DLD1 (cell line): ENCODE results near the gene WDR33.

Source experiments
- in situ Hi-C: cut with HindIII; loops from 2 replicates; pipeline ENCODE4 v1.10.0; 2017; ENCODE audit warnings: low sequenced_read_pairs

Gene WDR33

DNA sequence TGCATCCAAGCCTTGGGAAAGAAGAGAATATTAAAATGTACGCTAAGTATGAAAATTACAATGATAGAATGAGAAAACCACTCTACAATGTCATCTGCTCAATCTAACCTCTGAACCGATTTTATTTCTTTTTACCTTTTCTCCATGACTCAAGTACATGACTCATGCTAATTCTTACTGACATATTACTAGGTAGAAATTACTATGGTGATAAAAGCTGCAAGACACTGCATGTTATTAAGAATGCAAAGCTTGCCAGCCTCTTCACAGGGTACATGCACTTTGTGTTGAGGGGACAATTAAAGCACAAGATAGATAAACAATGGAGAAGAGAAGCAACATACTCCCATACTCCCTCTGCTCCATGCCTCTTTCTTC lies 89.0 kb downstream of the WDR33 start:
- in situ Hi-C loops = no loop called here

DNA sequence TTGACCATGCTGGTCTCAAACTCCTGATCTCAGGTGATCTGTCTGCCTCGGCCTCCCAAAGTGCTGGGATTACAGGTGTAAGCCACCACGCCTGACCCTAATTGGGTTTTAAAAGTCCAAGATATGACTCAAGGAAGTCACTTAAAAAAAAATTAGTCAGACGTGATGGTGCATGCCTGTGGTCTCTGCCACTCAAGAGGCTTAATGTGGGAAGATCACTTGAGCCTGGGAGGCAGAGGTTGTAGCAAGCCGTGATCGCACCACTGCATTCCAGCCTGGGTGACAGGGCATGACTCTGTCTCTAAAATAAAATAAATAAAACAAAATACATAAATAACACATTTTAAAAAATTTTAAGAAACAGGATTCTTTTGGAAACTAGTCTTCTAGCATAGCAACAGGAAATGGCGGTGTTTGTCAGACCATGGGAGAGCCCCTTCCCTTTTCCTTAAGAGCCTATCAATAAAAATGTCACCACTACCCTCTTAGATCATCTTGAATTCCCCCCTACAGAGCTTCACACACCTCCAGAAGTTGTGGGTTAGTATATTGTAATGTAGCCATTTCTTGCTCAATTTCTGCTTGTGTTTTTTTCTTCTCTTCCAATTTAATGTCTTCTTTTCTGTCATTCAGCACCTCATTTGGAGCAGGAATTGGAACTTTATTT lies 89.5 kb downstream of the WDR33 start:
- in situ Hi-C loops = no loop called here

DNA sequence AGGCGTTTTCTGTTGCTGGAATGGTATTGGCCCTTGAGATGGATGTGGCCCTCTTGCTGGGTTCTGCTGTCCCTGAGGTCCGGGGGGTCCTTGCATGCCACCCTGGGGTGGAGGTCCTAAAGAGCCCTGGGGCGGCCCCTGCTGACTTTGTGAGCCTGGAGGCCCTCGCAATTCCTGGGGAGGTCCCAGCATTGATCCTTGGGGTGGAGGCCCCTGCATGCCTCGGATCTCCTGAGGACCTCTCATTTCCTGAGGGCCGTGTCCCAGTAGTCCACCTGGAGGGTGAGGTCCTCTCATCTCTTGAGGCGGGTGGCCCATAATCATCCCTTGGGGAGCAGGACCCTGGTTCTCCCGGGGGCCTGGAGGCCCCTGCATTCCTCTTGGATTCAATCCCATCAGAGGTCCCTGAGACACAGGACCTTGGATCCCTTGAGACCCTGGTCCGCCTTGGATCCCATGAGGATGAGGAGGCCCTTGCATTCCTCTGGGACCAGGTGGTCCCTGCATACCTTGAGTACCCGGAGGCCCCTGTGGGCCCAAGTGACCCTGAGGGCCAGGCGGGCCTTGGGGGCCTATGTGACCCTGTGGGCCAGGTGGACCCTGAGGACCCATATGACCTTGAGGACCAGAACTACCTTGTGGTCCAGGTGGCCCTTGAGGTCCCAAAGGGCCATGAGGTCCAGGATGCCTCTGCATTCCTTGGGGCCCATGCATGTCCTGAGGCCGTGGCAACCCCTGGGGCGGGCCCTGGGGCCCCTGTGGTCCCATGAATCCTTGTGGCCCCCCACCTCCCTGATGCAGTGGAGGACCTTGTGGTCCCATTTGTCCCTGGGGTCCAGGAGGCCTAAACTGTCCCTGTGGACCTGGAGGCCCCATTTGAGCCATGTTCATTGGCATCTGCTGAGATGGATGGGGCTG lies 91.4 kb downstream of the WDR33 start:
- in situ Hi-C loops = no loop called here

DNA sequence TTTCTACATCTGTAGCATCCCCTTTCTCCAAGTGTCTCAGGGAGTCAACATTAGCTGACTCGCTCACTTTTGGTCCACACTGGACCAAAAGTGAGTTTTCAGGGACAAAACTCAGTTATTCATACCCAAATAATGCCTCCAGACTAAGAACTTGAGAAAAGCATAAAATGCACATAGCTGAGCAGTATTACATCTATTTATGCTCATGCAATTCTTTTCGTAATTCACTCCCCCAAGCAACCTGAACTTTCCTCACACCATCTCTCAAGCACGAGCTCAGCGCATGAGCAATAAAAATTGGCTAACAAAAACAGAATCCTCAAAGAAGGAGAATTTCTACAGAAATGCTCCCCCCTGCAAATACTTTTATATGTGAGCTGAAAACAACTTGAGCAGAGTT lies 92.7 kb downstream of the WDR33 start:
- in situ Hi-C loops = no loop called here

DNA sequence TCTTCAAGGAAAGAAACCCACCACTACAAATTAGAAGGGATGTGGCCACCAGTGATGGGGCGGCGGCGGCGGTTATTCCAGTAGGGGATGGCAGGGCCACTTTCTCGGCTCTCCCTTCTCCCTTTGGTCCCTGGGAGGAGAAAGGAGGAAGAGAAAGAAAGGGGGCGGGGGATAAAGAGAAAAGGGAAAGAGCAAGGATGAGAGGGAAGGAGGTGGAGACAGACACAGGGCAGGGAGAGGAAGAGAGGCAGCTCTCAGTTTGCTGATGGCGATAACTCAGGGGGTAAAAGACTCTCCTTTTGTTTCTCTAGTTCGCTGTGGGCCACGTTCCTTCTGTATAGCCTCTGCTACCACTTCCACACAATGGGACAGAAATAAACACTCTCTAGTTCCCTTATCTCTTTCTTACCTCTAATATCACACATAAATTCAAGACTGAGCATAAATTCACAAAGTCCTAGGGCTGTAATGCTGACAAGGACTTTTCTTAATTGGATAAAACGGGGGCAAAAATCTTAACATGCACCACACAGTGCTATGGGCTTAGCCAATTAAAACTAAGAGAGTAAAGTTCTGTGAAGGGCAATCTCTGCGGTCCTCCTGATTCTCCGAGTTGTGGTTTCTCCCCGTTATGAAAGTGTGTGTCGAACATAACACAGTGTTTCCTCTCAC lies 95.1 kb downstream of the WDR33 start:
- in situ Hi-C loops = no loop called here

DNA sequence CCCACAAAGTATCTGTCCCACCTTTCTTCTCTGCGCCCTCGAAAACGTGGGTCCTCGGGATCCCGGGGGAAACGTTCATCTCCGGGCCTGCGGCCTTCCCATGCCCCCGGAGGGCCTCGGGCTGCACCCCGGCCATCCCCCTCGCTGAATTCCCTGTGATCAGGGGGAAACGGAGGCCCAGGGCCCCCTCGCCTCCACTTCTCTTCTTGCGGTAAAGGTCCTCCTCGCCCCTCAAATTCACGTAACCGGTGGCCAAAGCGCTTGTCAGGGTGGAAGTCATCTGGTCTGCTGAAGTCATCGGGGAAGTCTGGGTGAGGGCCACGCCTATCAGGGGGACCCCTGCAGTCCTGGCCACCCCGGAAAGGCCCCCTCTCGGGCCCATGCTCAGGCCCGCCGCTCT lies 97.4 kb downstream of the WDR33 start:
- in situ Hi-C loops = no loop called here

DNA sequence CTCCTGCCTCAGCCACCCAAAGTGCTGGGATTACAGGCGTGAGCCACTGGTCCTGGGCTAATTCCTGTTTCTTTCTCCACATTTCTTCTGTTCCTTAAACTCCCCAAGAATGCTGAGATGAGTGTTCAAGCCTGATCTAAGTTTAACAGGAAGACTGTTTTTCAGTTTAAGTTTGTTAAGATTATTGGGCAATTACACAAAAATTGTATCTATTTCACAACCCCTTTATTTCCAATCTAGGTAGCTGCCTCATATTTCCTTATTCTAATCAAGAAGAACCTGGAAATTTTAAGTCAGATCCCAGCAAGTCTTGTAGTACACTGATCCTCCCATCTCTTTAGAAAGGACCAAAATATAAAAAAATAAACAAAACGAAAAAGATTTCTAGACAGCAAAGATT lies 98.0 kb downstream of the WDR33 start:
- in situ Hi-C loops = no loop called here

DNA sequence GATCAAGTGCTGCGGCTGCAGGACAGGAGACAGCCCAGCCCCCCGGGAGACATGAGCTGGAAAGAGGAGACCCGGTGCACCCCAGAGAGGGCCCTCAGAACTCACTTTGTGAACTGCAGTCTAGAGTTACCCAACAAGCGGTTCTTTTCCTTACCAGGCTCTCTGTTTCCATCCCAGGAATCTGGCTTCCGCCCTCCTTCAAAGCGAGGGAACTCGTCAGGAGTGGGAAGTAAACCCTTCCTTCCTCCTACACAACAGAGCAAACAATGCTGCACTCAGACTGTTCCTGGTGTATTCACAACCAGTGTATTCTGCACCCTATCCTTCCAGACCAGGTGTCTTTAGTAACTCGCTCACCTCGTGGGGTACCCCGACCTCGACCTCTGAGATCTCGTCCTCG lies 101.6 kb downstream of the WDR33 start:
- in situ Hi-C loops = loop anchor here (5.0 kb wide), 1 partner anchor 68 kb away; no protein-coding TSS in a partner anchor

DNA sequence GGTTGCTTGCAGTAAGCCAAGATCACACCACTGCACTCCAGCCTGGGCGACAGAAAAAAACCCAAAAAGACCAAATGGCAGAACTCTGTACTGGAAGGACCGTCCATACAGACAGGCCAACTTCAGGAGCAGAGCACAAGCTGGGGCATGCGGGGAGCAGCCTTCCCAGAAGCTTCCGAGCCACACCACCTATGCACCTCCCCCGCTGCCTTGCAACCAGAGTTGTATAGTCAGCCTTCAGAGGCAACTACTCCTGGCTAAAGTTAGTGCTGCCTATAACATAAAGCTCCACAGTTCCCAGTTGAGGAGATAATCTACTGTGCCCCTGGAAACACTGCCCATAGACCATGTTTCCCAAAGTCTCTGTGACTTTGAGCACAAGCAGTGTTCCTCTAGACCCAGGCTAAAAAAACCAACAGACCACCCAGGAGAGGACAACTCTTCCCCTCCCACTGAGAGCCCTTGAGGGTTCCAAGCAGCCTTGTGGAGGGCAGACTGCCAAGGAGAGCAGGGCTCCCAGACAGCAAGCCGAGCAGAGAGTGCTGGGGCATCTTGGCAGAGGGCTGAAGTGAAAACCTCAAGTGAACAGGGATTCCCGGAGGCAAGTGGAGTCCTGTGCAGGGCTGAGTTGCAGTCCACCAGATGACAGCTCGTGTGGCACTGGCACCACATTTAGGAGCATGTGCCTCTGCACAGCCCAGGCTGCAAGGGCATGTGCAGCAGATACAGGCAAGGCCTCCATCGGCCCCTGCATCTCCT lies 102.9 kb downstream of the WDR33 start:
- in situ Hi-C loops = loop anchor here (5.0 kb wide), 1 partner anchor 69 kb away; no protein-coding TSS in a partner anchor

DNA sequence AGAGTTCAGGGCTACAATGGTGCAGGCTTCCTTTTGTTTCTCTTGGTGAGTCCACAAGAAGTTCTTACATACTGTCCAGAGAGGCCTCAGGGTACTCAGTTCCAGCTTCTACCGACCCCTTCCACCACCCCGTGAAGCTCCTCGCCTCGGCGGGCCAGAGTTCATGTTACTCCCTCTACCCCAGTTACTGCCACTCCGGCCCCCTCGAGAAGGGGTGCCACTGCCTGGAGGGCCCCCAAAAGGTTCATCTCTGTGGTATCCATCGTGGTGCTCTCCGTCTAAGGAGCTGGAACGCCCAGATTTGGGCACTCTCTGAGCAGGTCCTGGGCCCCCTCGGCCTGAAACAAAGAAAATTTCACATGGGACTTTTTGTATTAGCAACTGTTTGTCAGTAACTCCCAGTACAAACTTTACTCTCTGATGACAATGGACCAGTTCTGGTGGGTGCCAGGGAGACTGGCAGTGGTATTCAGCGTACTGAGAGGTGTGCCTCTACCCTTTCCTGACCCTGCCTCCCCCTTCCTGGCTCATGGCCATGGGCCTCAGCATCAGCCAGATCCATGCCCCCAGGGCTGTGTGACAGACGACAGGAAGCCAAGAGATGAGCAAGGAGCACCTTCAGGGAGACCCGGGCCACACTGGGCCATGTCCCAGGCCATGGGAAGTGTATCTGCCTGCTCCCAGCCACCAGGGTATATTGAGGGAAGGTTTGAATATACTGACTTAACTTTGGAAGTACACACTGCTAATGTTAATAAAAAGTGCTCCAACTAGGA lies 104.6 kb downstream of the WDR33 start:
- in situ Hi-C loops = loop anchor here (5.0 kb wide), 1 partner anchor 71 kb away; no protein-coding TSS in a partner anchor

DNA sequence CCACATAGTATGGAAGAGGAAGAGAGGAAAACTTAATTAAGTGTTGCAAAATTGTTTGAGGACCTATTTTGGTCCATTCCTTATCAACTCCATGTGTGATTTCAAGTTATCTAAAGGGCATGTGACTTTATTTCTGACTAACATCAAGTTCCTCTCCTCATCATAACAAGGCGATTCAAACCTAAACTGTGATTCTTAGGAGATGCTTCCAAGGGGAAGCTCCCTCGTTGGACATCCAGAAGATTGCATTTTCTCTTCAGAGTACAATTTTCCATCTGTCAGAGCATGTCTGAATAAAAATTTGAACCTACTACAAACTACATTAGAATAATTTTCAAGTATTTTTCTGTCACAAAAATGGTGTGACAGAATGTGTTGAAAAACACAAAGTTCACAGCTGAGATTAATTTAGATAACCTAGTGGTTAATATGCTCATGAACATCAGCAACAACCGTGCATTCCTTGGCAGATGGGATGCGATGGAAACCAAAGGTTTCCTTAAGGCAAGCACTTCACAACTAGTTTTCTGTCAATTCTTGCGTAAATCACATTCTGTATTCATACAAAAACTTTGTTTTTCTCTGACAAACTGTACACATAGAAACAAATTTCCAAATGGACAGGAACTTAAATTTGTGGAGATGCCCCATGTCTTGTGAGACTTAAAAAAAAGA lies 105.4 kb downstream of the WDR33 start:
- in situ Hi-C loops = loop anchor here (5.0 kb wide), 1 partner anchor 72 kb away; no protein-coding TSS in a partner anchor

DNA sequence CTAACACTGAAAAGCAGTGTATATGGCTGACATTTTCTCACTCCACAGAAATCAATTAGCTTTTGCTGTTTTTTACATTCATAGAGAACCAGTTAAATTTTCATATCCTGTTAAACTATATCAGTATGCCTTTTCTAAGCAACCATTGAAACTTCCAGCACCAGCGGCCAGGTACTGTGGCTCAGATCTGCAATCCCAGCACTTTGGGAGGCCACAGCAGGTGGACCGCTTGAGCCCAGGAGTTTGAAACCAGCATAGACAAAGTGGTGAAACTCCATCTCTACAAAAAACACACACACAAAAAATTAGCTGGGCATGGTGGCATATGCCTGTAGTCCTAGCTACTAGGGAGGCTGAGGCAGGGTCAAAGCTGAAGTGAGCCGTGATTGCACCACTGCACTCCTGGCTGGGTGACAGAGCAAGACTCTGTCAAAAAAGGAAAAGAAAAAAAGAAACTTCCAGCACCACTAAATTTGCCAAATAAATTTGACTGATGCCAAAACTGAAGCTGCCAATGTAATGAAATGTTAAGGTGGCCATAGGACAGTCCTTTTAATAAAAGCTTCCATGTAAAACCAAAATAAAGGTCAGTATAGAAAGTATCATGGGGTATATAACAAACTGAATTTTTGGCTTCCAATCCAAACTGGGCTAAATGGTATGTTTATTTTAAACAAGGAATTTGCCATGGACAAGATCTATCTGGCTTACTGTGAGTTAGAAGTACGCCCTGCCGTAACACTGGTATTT lies 106.2 kb downstream of the WDR33 start:
- in situ Hi-C loops = loop anchor here (5.0 kb wide), 1 partner anchor 72 kb away; no protein-coding TSS in a partner anchor

DNA sequence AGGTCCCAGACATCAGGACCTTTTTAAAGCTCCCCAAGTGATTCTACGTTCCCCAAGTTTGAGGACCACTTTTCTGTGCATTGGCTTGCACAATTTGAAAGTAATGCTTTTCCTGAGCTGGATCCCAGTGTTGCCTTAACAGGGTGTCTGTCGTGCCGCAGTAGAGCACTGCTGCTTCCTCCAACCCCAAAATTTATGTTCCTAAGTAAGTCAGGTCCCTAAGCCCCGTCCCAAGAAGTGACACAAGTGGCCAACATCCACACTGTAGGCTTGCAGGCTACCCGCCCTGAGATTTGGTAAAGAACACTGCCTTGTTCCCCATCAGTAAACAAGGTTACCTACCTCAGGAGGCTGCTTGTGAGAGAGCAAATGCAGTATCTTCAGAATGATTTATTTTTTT lies 107.7 kb downstream of the WDR33 start:
- in situ Hi-C loops = no loop called here

DNA sequence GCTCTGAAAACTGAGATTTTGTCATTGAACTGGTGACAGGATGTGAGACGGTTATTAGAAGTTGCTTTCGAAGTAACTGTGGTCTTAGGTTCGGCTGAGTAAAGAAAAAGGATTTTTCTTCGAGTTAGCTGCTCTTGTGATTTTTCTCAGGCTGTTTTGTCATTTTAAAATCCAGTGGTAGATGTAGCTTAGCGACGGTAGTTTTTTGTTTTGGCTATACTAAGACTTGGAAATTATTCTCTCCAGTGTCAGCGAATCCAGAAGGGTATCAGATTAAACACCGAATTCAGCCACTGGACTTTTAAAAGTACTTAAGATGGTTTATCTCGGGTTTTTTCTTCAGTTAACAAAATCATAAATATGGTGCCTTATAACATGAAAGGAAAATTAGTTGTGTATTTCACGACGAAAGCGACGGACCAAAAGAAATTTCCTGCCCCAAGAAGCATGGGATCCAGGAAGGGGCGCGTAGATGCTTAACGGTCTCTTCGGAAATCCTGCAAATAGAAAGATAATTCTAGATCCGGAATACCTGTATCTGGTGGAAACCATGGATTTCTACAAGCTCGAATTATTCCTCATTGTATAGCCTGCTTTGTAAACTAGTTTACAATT lies 108.5 kb downstream of the WDR33 start:
- in situ Hi-C loops = no loop called here

DNA sequence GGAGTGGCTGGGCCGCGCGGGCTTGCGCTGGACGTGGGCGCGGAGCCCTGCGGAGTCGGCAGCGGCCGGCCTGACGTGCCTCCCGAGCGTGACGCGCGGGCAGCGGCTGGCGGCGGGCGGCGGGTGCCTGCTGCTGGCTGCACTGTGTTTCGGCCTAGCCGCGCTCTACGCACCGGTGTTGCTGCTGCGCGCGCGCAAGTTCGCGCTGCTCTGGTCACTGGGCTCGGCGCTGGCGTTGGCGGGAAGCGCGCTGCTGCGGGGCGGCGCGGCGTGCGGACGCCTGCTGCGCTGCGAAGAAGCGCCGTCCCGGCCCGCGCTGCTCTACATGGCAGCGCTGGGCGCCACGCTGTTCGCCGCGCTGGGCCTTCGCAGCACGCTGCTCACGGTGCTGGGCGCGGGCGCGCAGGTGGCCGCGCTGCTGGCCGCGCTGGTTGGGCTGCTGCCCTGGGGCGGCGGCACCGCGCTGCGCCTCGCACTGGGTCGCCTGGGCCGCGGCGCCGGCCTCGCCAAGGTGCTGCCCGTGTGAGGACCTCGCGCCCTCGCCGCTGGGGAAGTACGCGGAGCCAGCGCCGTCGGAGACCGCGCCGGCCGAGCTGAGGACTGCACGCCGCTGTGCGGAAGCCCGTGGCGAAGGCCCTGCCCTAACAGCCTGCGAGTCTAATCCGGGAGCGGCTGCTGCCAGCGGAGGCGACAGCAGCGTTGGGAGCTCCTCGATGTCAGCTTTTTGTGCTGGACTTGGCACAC lies 109.1 kb downstream of the WDR33 start:
- in situ Hi-C loops = no loop called here

DNA sequence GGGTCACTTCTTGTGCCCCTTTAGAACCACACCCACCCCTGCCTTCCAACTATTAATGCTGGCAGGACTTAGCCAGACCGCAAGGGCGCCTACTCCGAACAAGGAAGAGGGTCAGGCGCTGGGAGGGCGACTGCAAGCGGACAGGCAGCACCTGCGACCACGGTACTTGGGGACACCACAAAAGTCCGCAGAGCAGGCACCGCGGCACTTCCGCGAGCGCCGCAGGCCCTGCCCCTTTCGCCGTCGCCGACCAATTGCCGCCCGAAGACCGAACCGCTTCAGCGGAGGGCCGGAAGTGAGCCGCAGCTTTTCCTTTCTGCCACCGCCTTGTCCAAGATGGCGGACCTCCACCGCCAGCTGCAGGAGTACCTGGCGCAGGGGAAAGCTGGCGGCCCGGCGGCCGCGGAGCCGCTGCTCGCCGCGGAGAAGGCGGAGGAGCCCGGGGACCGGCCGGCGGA lies 109.7 kb downstream of the WDR33 start, which contains the start of gene SFT2D3:
TSS of gene SFT2D3 (plus strand) at position 305 of the 458 bp plus-strand sequence. CDS start at position 337, 32 bp downstream.
- in situ Hi-C loops = no loop called here

DNA sequence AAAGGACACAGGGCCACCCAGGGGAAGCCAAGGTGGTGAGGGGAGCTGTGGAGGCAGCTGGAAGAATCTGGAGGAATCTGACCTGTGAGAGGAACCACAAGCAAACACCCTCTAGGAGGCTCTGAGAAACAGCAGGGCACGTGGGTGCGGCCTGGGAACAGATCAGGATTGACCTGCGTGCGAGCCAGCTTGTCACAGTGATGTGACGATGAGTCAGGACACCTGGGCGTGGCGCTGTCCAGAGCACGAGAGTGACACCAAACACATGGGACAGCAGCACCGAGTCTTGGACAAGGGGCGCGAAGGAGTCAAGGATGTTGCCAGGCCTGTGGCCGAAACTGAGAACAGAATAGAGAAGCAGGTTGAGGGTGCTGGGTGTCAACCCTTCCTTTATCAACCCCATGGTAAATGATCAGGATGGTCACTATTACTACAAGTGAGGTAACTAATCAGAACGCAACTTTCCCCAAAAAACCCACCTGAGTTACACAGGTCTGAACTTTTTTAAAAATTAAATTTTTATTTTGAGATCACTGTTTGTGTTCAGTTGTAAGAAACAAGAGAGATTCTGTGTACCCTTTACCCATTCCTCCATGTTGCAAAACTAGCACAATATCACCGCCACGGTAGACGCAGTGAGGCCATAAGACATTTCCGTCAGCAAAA lies 110.3 kb downstream of the WDR33 start:
- in situ Hi-C loops = no loop called here
